SK-N-SH (cell line): ENCODE measurements around the gene IL36G.

ENCODE experiments used
- CHD2 ChIP-seq: fragments of 150-350 bp; IDR thresholded peaks from 2 replicates; pipeline ENCODE4 v1.6.1; 2018; ENCODE audit warnings: low read length; ENCODE audit not compliant: partially characterized antibody
- CTCF ChIP-seq: fragments of 200-600 bp; sonication (generic); IDR thresholded peaks from 2 replicates; pipeline ENCODE4 v1.6.1; 2017; ENCODE audit warnings: antibody characterized with exemption, mild to moderate bottlenecking, moderate library complexity
- FOXJ3 ChIP-seq: sonication (generic); formaldehyde crosslinking; IDR thresholded peaks from 2 replicates; pipeline ENCODE4 v1.5.1; 2020; ENCODE audit warnings: mild to moderate bottlenecking, missing genetic modification reagents
- GATA2 ChIP-seq: sonication (generic); formaldehyde crosslinking; IDR thresholded peaks from 2 replicates; pipeline ENCODE4 v1.5.0; 2020; ENCODE audit warnings: mild to moderate bottlenecking, missing genetic modification reagents
- JUND ChIP-seq: IDR thresholded peaks from 2 replicates; pipeline ENCODE4 v1.4.0; 2012
- RAD21 ChIP-seq: IDR thresholded peaks from 2 replicates; pipeline ENCODE4 v1.6.1; 2012; ENCODE audit warnings: mild to moderate bottlenecking, low read length
- RCOR1 ChIP-seq: fragments of 150-350 bp; IDR thresholded peaks from 2 replicates; pipeline ENCODE4 v1.6.1; 2017; ENCODE audit warnings: antibody characterized with exemption, low read length
- SIN3A ChIP-seq: IDR thresholded peaks from 2 replicates; pipeline ENCODE4 v1.6.1; 2012; ENCODE audit warnings: low read depth, mild to moderate bottlenecking, low read length, moderate library complexity, borderline replicate concordance
- SMC3 ChIP-seq: IDR thresholded peaks from 2 replicates; pipeline ENCODE4 v1.6.1; 2012; ENCODE audit warnings: low read depth, low read length, improper control_type of control experiment
- TAF1 ChIP-seq: IDR thresholded peaks from 2 replicates; pipeline ENCODE4 v1.6.1; 2012; ENCODE audit warnings: low read depth, mild to moderate bottlenecking, low read length, moderate library complexity, borderline replicate concordance
- YY1 ChIP-seq: IDR thresholded peaks from 2 replicates; pipeline ENCODE4 v1.4.0; 2012; ENCODE audit warnings: low read depth, mild to moderate bottlenecking
- TF ChIP-seq, protein P1 (sequence below): IDR thresholded peaks from 2 replicates; pipeline ENCODE4 v1.6.1; 2012; ENCODE audit warnings: mild to moderate bottlenecking, low read depth, low read length, moderate library complexity

DNA sequence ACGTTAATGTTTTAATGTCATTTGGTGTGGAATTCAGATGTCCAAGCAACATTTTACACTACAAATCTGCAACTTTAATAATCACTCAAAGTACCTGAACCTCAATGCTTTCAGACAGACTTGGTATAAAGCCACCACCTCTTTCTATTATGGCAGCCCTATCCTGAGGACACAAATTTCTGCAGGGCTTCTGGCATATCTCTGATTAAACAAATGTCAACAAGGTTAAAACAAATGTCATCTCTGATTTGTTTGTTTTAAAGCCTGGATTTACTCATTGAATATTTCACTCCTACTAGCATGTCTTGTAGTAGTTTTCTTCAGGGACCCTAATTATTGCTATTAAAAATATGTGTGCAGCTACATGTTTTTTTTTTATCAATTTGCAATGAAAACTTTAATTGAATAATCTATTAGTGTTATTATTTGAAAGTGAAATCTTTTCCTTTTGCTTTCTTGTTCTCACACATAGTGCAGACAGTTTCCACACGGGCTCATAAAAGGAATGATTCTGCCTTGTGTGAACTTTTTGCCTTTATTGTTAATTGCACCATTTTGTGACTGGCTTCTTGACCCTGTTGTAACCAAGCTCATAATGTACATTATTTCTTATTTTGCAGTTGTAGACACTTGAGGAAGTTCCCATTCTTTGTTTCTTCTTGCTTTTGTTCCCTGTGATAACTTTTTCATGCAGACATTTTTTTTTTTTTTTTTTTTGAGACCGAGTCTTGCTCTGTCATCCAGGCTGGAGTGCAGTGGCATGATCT, 36.8 kb upstream of the IL36G start:
- TF ChIP-seq FOXJ3 (CRISPR knock-in tag) (no peak), TAF1 (no peak), SMC3 (no peak), JUND (no peak), SIN3A (no peak), CTCF (no peak), RAD21 (no peak), GATA2 (CRISPR knock-in tag) (no peak), RCOR1 (no peak), CHD2 (no peak), YY1 (no peak)
- TF ChIP-seq, protein P1, sequence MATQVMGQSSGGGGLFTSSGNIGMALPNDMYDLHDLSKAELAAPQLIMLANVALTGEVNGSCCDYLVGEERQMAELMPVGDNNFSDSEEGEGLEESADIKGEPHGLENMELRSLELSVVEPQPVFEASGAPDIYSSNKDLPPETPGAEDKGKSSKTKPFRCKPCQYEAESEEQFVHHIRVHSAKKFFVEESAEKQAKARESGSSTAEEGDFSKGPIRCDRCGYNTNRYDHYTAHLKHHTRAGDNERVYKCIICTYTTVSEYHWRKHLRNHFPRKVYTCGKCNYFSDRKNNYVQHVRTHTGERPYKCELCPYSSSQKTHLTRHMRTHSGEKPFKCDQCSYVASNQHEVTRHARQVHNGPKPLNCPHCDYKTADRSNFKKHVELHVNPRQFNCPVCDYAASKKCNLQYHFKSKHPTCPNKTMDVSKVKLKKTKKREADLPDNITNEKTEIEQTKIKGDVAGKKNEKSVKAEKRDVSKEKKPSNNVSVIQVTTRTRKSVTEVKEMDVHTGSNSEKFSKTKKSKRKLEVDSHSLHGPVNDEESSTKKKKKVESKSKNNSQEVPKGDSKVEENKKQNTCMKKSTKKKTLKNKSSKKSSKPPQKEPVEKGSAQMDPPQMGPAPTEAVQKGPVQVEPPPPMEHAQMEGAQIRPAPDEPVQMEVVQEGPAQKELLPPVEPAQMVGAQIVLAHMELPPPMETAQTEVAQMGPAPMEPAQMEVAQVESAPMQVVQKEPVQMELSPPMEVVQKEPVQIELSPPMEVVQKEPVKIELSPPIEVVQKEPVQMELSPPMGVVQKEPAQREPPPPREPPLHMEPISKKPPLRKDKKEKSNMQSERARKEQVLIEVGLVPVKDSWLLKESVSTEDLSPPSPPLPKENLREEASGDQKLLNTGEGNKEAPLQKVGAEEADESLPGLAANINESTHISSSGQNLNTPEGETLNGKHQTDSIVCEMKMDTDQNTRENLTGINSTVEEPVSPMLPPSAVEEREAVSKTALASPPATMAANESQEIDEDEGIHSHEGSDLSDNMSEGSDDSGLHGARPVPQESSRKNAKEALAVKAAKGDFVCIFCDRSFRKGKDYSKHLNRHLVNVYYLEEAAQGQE, result no peak
